HL-60 (cell line): ENCODE measurements around the gene CCNI2.

ENCODE experiments used
- DNase-seq, 2 experiments: peaks; one replicate each; pipeline ENCODE4 v3.0.0-alpha.2; 2010 to 2020; ENCODE audit warnings: low read depth in 1 of 2, low spot score in 1 of 2
- H3K27ac ChIP-seq: fragments of 250-450 bp; sonication (Bioruptor Pico); replicated peaks from 2 replicates; pipeline ENCODE4 v1.5.1; 2020; ENCODE audit warnings: mild to moderate bottlenecking, moderate library complexity
- H3K27me3 ChIP-seq: fragments of 250-450 bp; sonication (Bioruptor Pico); 2 replicates; pipeline ENCODE4 v1.5.1; 2021; ENCODE audit warnings: mild to moderate bottlenecking, moderate library complexity; ENCODE audit not compliant: insufficient read depth, poor library complexity, severe bottlenecking
- H3K4me3 ChIP-seq: replicated peaks from 2 replicates; pipeline ENCODE4 v1.5.1; 2011; ENCODE audit warnings: mild to moderate bottlenecking, control low read depth, low read length; ENCODE audit not compliant: insufficient read depth
- GABPA ChIP-seq: IDR thresholded peaks from 2 replicates; pipeline ENCODE4 v1.6.1; 2012; ENCODE audit warnings: low read depth
- POLR2AphosphoS5 ChIP-seq: IDR thresholded peaks from 2 replicates; pipeline ENCODE4 v1.6.1; 2012; ENCODE audit warnings: low read depth
- SPI1 ChIP-seq: IDR thresholded peaks from 2 replicates; pipeline ENCODE4 v1.6.1; 2012; ENCODE audit warnings: low read depth, mild to moderate bottlenecking, borderline replicate concordance
- TF ChIP-seq, protein P1 (sequence below): IDR thresholded peaks from one replicate; pipeline ENCODE4 v1.5.1; 2011; ENCODE audit warnings: low read length, control low read depth, inconsistent platforms; ENCODE audit not compliant: insufficient read depth
- TF ChIP-seq, protein P2 (sequence below): IDR thresholded peaks from 2 replicates; pipeline ENCODE4 v1.6.1; 2012; ENCODE audit warnings: low read depth; ENCODE audit not compliant: insufficient replicate concordance

The CCNI2 gene

DNA sequence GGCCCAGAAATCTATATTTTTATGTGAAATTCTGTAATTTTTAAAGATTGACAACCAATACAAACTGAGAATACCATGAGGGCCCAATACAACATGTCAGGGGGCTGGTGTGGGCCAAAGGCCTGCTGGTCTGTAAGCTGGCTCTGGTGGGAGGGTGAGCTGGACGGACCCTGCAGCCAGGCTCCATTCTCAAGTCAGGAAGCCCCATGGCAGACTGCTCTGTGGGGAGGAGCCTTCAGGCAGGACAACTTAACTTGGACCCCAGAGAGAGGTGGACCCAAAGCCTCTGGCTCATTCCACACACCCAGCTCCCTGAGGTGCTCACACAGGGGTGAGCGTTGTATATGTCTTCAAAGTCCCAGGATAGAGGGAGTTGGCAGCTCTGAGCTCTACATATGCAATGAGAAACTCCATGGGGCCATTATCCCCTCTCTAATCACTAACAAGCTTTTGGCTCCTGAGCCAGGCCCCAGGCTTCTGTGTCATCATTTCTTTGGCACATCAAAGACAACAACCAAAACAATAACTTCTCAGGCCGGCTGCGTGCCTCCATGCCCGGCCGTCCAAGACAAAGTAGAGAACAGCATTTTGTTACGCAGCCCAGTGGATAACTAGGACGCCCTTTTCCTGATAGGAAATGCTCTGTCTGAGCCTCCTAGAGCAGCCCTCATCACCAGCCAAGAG is 23.4 kb downstream of the CCNI2 start:
- Histone ChIP-seq H3K27me3 (no peaks in the 10 kb centered on the region), H3K27ac (no peak overlapping the region), H3K4me3 (no peak overlapping the region)
- DNase-seq: no peak
- no peak for TF ChIP-seq GABPA

DNA sequence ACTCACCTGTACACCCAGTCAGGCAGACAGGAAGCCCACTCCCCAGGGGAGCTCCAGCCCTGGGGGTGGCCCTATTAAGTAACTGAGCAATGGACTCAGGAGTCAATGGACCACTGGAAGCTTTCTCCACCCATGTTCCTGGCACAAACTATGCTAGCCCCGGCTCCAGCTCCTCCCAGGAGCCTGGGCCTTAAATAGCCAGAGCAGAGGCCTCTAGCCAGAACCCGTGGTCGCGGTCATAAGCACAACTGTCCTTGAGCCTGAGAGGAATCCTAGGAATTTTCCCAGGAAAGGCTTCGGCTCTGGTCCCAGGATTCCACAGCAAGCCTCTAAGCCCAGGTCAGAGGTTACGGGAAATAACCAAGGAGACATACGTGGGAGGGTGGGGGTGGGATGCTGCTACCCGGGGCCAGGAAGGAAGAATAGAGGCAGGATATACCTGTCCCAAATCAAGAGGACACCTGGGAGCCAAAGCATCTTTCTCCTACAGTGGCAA is 24.3 kb downstream of the CCNI2 start:
- Histone ChIP-seq H3K27me3 (no peaks in the 10 kb centered on the region), H3K4me3 (no peak overlapping the region), H3K27ac (no peak overlapping the region)
- TF ChIP-seq, protein P1, sequence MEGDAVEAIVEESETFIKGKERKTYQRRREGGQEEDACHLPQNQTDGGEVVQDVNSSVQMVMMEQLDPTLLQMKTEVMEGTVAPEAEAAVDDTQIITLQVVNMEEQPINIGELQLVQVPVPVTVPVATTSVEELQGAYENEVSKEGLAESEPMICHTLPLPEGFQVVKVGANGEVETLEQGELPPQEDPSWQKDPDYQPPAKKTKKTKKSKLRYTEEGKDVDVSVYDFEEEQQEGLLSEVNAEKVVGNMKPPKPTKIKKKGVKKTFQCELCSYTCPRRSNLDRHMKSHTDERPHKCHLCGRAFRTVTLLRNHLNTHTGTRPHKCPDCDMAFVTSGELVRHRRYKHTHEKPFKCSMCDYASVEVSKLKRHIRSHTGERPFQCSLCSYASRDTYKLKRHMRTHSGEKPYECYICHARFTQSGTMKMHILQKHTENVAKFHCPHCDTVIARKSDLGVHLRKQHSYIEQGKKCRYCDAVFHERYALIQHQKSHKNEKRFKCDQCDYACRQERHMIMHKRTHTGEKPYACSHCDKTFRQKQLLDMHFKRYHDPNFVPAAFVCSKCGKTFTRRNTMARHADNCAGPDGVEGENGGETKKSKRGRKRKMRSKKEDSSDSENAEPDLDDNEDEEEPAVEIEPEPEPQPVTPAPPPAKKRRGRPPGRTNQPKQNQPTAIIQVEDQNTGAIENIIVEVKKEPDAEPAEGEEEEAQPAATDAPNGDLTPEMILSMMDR: no peak
- TF ChIP-seq POLR2AphosphoS5 (no peak), GABPA (no peak), SPI1 (no peak)
- TF ChIP-seq, protein P2, sequence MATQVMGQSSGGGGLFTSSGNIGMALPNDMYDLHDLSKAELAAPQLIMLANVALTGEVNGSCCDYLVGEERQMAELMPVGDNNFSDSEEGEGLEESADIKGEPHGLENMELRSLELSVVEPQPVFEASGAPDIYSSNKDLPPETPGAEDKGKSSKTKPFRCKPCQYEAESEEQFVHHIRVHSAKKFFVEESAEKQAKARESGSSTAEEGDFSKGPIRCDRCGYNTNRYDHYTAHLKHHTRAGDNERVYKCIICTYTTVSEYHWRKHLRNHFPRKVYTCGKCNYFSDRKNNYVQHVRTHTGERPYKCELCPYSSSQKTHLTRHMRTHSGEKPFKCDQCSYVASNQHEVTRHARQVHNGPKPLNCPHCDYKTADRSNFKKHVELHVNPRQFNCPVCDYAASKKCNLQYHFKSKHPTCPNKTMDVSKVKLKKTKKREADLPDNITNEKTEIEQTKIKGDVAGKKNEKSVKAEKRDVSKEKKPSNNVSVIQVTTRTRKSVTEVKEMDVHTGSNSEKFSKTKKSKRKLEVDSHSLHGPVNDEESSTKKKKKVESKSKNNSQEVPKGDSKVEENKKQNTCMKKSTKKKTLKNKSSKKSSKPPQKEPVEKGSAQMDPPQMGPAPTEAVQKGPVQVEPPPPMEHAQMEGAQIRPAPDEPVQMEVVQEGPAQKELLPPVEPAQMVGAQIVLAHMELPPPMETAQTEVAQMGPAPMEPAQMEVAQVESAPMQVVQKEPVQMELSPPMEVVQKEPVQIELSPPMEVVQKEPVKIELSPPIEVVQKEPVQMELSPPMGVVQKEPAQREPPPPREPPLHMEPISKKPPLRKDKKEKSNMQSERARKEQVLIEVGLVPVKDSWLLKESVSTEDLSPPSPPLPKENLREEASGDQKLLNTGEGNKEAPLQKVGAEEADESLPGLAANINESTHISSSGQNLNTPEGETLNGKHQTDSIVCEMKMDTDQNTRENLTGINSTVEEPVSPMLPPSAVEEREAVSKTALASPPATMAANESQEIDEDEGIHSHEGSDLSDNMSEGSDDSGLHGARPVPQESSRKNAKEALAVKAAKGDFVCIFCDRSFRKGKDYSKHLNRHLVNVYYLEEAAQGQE: no peak
- DNase-seq: no peak

DNA sequence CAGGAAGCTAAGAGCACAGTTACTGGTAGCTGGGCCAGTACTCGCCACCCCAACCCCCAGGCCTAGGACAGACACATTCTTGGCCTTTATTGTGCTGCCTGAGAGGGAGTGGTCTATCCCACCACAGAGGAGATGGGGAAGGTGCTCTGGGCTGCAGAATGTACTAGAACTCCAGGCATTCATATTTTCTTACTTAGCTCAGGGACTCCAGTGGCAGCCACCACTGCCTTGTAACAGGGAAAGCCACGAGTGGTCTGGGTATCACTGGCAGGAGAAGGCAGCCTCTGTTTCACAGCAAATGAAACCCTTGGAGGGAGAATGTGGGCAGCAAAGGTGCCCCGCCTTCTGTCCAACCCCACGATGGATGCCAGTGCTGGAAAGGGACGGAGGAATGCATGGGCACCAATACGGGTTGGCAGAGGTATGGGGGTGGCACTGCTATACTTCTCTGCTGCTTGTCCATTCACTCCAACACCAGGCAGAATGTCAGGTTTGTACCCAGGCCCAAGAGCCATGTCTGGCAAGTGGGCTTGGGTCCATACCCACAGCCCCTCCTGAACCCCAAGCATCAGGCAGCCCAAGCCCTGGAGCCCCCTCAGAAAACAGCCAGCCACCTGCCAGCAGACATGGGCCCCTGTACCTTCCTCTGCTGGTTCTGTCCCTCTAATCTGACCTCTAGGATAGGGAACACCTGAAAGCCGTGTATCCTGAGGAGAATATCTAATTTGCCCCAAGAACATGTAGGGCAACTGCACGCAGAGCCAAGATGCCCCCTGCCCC is 25.3 kb downstream of the CCNI2 start:
- TF ChIP-seq SPI1: no peak
- TF ChIP-seq POLR2AphosphoS5: no peak
- TF ChIP-seq, protein P1: no peak
- no peak for TF ChIP-seq GABPA
- TF ChIP-seq, protein P2: no peak
- no peak for DNase-seq
- Histone ChIP-seq H3K27me3 (no peaks in the 10 kb centered on the region), H3K4me3 (no peak overlapping the region), H3K27ac (no peak overlapping the region)

DNA sequence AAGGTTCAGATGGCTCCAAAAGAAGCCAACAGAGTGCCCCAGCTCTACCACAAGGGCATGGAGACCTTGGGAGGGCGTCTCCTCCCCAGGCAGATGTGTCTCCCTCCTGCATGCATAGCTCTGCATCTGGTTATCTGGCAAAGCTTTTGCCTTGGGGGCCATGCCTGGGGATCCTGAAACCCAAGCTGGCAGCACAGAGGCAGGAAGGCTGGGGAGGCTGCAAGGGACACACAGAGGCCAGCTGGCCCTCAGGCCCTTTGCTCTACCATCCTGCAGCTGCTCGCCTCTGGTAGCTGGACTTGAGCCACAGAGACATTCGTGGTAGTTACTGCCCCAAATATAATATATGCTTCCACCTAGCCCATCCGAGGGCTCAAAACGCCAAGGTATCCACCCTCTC is 25.9 kb downstream of the CCNI2 start:
- H3K4me3 ChIP-seq: no peak overlapping the region
- TF ChIP-seq POLR2AphosphoS5 (no peak), SPI1 (no peak), GABPA (no peak)
- TF ChIP-seq, protein P2: no peak
- TF ChIP-seq, protein P1: no peak
- H3K27ac ChIP-seq: no peak overlapping the region
- no peak for DNase-seq
- no peaks in the 10 kb centered on the region for H3K27me3 ChIP-seq
